Peyer's patch (tissue), 4 donors: ENCODE measurements around the gene ZNF133.

Experiments
- CTCF ChIP-seq, 6 experiments: fragments of 450-650 bp in 4 of 6; fragments of 200-600 bp in 2 of 6; sonication (generic) in 1 of 6; IDR thresholded peaks; one replicate each; pipeline ENCODE4 v1.5.1; 2017 to 2019; ENCODE audit warnings: antibody characterized with exemption in 6 of 6, mild to moderate bottlenecking in 3 of 6, moderate library complexity in 1 of 6
- POLR2A ChIP-seq, 2 donors: fragments of 450-650 bp; IDR thresholded peaks; one replicate each; pipeline ENCODE4 v1.5.1; 2017; ENCODE audit warnings: antibody characterized with exemption in 2 of 2, mild to moderate bottlenecking in 2 of 2, moderate library complexity in 2 of 2

- TF ChIP-seq POLR2A (IDR thresholded peaks at IDR 0.05) (no peak), CTCF (IDR thresholded peaks at IDR 0.05) (no peak)
Observed at GRCh38 chr20:18321316-18321715, 33.0 kb downstream of the ZNF133 start.
